SU-DHL-6 (cell line): ENCODE results near the gene FARSB.

Source experiments
- H2AFZ ChIP-seq: fragments of 200-600 bp; sonication (generic); 2 replicates; pipeline ENCODE4 v1.6.1; 2014; ENCODE audit warnings: low read depth, mild to moderate bottlenecking, moderate library complexity, mixed read lengths, antibody characterized with exemption, low read length; ENCODE audit not compliant: severe bottlenecking
- H3F3A ChIP-seq: fragments of 200-600 bp; shearing (Covaris generic); 2 replicates; pipeline ENCODE4 v1.6.0; 2016; ENCODE audit warnings: antibody characterized with exemption, mild to moderate bottlenecking; ENCODE audit not compliant: insufficient read depth
- H3K27ac ChIP-seq: fragments of 200-600 bp; sonication (generic); 2 replicates; pipeline ENCODE4 v1.5.1; 2016; ENCODE audit warnings: low read depth, mild to moderate bottlenecking, low read length, moderate library complexity, mixed read lengths
- H3K27me3 ChIP-seq: fragments of 200-600 bp; sonication (generic), shearing (Covaris generic); 2 replicates; pipeline ENCODE4 v1.6.0; 2014; ENCODE audit warnings: mild to moderate bottlenecking, low read length
- H3K36me3 ChIP-seq: fragments of 200-600 bp; sonication (generic); 2 replicates; pipeline ENCODE4 v1.6.1; 2014; ENCODE audit warnings: mild to moderate bottlenecking, low read length, mixed read lengths
- H3K4me2 ChIP-seq: fragments of 300-600, 200-600 bp; shearing (Covaris generic), sonication (generic); 2 replicates; pipeline ENCODE4 v1.6.0; 2014; ENCODE audit warnings: low read length, low read depth, mild to moderate bottlenecking; ENCODE audit not compliant: poor library complexity, severe bottlenecking
- H3K4me3 ChIP-seq: fragments of 200-600 bp; sonication (generic); 2 replicates; pipeline ENCODE4 v1.5.1; 2014; ENCODE audit warnings: antibody characterized with exemption, low read length, mild to moderate bottlenecking, mixed read lengths; ENCODE audit not compliant: insufficient read depth, poor library complexity, severe bottlenecking
- H3K79me2 ChIP-seq: fragments of 200-600 bp; sonication (generic); 2 replicates; pipeline ENCODE4 v1.6.1; 2014; ENCODE audit warnings: mild to moderate bottlenecking, low read length, moderate library complexity; ENCODE audit not compliant: insufficient read depth
- H3K9ac ChIP-seq: fragments of 200-600 bp; sonication (generic); 2 replicates; pipeline ENCODE4 v1.7.0; 2014; ENCODE audit warnings: mild to moderate bottlenecking, low read length
- H3K9me2 ChIP-seq: fragments of 200-600 bp; sonication (generic); replicated peaks from 2 replicates; pipeline ENCODE4 v1.6.1; 2014; ENCODE audit warnings: low read length; ENCODE audit not compliant: insufficient read depth
- H3K9me3 ChIP-seq: fragments of 200-600 bp; sonication (generic); 2 replicates; pipeline ENCODE4 v1.6.1; 2014; ENCODE audit warnings: low read length, mixed read lengths; ENCODE audit not compliant: insufficient read depth
- H4K20me1 ChIP-seq: fragments of 200-600 bp; sonication (generic); 2 replicates; pipeline ENCODE4 v1.6.1; 2014; ENCODE audit warnings: low read depth, mild to moderate bottlenecking, antibody characterized with exemption, low read length, moderate library complexity, mixed read lengths
- CTCF ChIP-seq: fragments of 200-600 bp; sonication (generic); IDR thresholded peaks from one replicate; pipeline ENCODE4 v1.5.1; 2017; ENCODE audit warnings: antibody characterized with exemption, mild to moderate bottlenecking, low read length, moderate library complexity; ENCODE audit not compliant: insufficient read depth, poor library complexity, severe bottlenecking
- EZH2phosphoT487 ChIP-seq: fragments of 200-600 bp; sonication (generic), shearing (Covaris generic); conservative IDR thresholded peaks from 2 replicates; pipeline ENCODE4 v1.6.1; 2018; ENCODE audit warnings: mild to moderate bottlenecking, antibody characterized with exemption, low read length, moderate library complexity, mixed read lengths

Gene FARSB

GRCh38 chr2:222668494-222669154 lies 12.7 kb upstream of the FARSB start:
- H3K4me3 ChIP-seq = no peak overlapping the region
- H3K27ac ChIP-seq = no peak overlapping the region
- no peak overlapping the region for H3K9ac ChIP-seq
- H2AFZ ChIP-seq = no peak overlapping the region
- no peak overlapping the region for H3K4me2 ChIP-seq
- no peaks in the 10 kb centered on the region for H3K79me2 ChIP-seq
- TF ChIP-seq EZH2phosphoT487 = no peak
- TF ChIP-seq CTCF = no peak
- H3K27me3 ChIP-seq = no peaks in the 10 kb centered on the region
- H3F3A ChIP-seq = no peaks in the 10 kb centered on the region
- H3K36me3 ChIP-seq = no peaks in the 10 kb centered on the region
- no peaks in the 10 kb centered on the region for H4K20me1 ChIP-seq
- no peaks in the 10 kb centered on the region for H3K9me2 ChIP-seq
- H3K9me3 ChIP-seq = no peaks in the 10 kb centered on the region

- no peaks in the 10 kb centered on the region for H3K9me3 ChIP-seq
- no peaks in the 10 kb centered on the region for H3K79me2 ChIP-seq
- no peaks in the 10 kb centered on the region for H3K9me2 ChIP-seq
- no peaks in the 10 kb centered on the region for H3K27me3 ChIP-seq
- H3K27ac ChIP-seq = no peak overlapping the region
- no peaks in the 10 kb centered on the region for H4K20me1 ChIP-seq
- H3K4me3 ChIP-seq = no peak overlapping the region
- no peak overlapping the region for H3K4me2 ChIP-seq
- no peaks in the 10 kb centered on the region for H3F3A ChIP-seq
- H2AFZ ChIP-seq = no peak overlapping the region
- H3K9ac ChIP-seq = no peak overlapping the region
- no peak for TF ChIP-seq CTCF
- no peak for TF ChIP-seq EZH2phosphoT487
- no peaks in the 10 kb centered on the region for H3K36me3 ChIP-seq
Measured at GRCh38 chr2:222663479-222663878, 7.6 kb upstream of the FARSB start.

GRCh38 chr2:222656526-222657446 lies 894 bp upstream of the FARSB start:
- Histone ChIP-seq H3F3A (peaks cover 8% of the 10 kb centered on the region), H3K9me3 (no peaks in the 10 kb centered on the region), H3K9ac (peak overlapping the region; percentile 95), H2AFZ (peak overlapping the region; percentile 52), H3K9me2 (no peaks in the 10 kb centered on the region), H3K4me2 (peak overlapping the region; percentile 99), H3K27me3 (no peaks in the 10 kb centered on the region), H3K36me3 (no peaks in the 10 kb centered on the region), H3K4me3 (peak overlapping the region; percentile 79), H3K27ac (no peak overlapping the region; the same call in 1 of the 2 replicates), H3K79me2 (peaks cover 46% of the 10 kb centered on the region), H4K20me1 (no peaks in the 10 kb centered on the region)
- TF ChIP-seq CTCF = no peak
- TF ChIP-seq EZH2phosphoT487 = no peak
